ENCODE data around the gene CTNS. TPM values are rescaled to one million over a fixed set of nuclear protein-coding genes. Genes with fewer than 3 reads are reported as not detected.

The CTNS gene
- total RNA-seq, 1 experiment from 2014 or later, result 20.4 TPM

DNA sequence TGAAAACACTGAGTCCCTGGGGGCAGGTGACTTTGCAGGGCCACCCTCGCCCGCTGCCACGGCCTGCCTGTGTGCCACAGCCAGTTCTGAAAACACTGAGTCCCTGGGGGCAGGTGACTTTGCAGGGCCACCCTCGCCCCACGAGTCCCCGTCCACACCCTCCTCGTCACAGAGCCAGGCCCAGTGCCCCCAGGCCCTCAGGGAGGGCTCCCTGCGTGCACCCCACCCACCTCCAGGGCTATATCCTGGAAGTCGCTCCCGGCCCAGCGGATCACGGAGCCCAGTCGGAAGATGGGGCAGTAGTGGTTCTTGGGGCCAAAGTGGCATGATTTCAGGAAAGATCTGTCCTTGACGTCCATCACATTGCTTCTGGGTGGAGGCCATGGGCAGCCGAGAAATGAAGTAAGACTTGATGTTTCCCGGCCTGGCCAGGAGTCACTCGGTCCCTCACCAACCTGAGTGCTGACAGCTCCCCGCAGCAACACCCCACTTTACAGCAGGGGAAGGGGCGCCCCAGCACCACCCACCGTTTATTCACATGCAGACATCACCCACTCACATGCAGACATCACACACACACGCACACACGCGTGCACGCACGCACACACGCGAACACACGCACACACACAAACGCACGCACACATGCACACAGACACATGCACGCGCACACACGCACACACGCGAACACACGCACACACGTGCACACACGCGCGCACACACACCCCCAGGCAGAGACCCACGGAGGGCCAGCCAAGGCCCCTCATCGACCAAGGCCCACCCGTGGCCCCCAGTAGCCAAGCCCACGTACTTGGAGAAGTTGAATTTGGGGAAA is 52.9 kb downstream of the CTNS start:
- POLR2A ChIA-PET, result no interaction called here
- Histone ChIP-seq H3K27me3 (ENCODE audit: control insufficient read depth, insufficient read depth, low read length) (no peaks in the 10 kb centered on the region), H3K9me3 (ENCODE audit: control insufficient read depth, insufficient read depth, low read depth, low read length) (no peaks in the 10 kb centered on the region), H3K27ac (ENCODE audit: low read length) (no peak overlapping the region), H3K4me3 (ENCODE audit: low read depth in 2 of 2, low read length in 2 of 2) (no peak overlapping the region), H3K36me3 (ENCODE audit: control insufficient read depth, insufficient read depth, low read length) (no peaks in the 10 kb centered on the region), H3K4me1 (ENCODE audit: control insufficient read depth, insufficient read depth, low read length) (peaks cover under 1% of the 10 kb centered on the region; the same call in 1 of the 2 replicates)
- intact Hi-C loops (cut with micrococcal nuclease; ENCODE audit: unreplicated experiment) (no loop called here), in situ Hi-C loops (cut with HindIII; ENCODE audit: low pct_unique_long_range_greater_than_20kb, low sequenced_read_pairs) (no loop called here)
- DNase-seq (ENCODE audit: low read depth, low spot score), result no peak
- CTCF ChIA-PET, result no interaction called here
- no peak for ATAC-seq
- no TSS peak for BruUV-seq (replicated peaks)
- no peak for TF ChIP-seq POLR2AphosphoS5 (IDR thresholded peaks at IDR 0.05; ENCODE audit: low read depth, low read length)
- TF ChIP-seq, protein P1, sequence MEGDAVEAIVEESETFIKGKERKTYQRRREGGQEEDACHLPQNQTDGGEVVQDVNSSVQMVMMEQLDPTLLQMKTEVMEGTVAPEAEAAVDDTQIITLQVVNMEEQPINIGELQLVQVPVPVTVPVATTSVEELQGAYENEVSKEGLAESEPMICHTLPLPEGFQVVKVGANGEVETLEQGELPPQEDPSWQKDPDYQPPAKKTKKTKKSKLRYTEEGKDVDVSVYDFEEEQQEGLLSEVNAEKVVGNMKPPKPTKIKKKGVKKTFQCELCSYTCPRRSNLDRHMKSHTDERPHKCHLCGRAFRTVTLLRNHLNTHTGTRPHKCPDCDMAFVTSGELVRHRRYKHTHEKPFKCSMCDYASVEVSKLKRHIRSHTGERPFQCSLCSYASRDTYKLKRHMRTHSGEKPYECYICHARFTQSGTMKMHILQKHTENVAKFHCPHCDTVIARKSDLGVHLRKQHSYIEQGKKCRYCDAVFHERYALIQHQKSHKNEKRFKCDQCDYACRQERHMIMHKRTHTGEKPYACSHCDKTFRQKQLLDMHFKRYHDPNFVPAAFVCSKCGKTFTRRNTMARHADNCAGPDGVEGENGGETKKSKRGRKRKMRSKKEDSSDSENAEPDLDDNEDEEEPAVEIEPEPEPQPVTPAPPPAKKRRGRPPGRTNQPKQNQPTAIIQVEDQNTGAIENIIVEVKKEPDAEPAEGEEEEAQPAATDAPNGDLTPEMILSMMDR (IDR thresholded peaks at IDR 0.05), result no peak
- TF ChIP-seq TCF7L2 (IDR thresholded peaks at IDR 0.05; ENCODE audit: low read depth, low read length), result no peak
- TF ChIP-seq SIN3A (IDR thresholded peaks at IDR 0.05; ENCODE audit: borderline replicate concordance, insufficient read depth, low read depth, low read length), result no peak
- TF ChIP-seq, protein P2, sequence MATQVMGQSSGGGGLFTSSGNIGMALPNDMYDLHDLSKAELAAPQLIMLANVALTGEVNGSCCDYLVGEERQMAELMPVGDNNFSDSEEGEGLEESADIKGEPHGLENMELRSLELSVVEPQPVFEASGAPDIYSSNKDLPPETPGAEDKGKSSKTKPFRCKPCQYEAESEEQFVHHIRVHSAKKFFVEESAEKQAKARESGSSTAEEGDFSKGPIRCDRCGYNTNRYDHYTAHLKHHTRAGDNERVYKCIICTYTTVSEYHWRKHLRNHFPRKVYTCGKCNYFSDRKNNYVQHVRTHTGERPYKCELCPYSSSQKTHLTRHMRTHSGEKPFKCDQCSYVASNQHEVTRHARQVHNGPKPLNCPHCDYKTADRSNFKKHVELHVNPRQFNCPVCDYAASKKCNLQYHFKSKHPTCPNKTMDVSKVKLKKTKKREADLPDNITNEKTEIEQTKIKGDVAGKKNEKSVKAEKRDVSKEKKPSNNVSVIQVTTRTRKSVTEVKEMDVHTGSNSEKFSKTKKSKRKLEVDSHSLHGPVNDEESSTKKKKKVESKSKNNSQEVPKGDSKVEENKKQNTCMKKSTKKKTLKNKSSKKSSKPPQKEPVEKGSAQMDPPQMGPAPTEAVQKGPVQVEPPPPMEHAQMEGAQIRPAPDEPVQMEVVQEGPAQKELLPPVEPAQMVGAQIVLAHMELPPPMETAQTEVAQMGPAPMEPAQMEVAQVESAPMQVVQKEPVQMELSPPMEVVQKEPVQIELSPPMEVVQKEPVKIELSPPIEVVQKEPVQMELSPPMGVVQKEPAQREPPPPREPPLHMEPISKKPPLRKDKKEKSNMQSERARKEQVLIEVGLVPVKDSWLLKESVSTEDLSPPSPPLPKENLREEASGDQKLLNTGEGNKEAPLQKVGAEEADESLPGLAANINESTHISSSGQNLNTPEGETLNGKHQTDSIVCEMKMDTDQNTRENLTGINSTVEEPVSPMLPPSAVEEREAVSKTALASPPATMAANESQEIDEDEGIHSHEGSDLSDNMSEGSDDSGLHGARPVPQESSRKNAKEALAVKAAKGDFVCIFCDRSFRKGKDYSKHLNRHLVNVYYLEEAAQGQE (IDR thresholded peaks at IDR 0.05; ENCODE audit: insufficient read depth in 1 of 2, low read depth in 2 of 2, low read length in 1 of 2), result no peak

DNA sequence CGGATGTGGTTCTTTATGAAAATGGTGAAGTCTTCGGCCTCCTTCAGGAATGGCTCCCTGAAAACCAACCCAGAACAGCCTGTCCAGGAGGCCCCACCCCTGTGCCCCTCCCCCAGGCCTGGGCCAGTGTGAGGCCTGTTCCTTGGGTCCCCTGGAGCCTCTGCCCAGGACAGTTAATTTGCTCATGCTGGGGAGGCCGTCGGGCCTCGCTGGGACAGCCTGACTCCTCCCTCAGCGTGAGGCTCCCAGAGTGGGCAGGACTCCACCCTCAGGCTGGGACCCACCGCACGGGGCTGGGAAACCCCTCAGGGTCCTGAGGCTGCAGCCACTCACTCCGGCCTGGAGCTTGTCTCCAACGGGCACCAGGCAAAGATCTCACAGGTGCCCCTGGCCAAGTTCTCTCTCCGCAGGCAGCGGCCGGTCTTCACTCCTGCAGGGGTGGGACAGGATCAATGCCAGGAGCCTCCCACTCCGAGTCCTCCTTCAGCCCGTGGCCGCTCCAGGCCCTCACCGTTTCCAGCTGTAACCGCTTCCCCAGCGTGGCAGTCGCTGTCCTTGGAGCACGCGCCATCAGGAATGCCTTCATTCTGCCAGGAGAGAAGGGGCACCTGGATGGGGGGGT is 53.6 kb downstream of the CTNS start:
- Histone ChIP-seq H3K4me3 (ENCODE audit: low read depth in 2 of 2, low read length in 2 of 2) (no peak overlapping the region), H3K27me3 (ENCODE audit: control insufficient read depth, insufficient read depth, low read length) (no peaks in the 10 kb centered on the region), H3K36me3 (ENCODE audit: control insufficient read depth, insufficient read depth, low read length) (no peaks in the 10 kb centered on the region), H3K4me1 (ENCODE audit: control insufficient read depth, insufficient read depth, low read length) (peaks cover 4% of the 10 kb centered on the region), H3K27ac (ENCODE audit: low read length) (no peak overlapping the region), H3K9me3 (ENCODE audit: control insufficient read depth, insufficient read depth, low read depth, low read length) (no peaks in the 10 kb centered on the region)
- TF ChIP-seq TCF7L2 (IDR thresholded peaks at IDR 0.05; ENCODE audit: low read depth, low read length), result no peak
- no peak for TF ChIP-seq SIN3A (IDR thresholded peaks at IDR 0.05; ENCODE audit: borderline replicate concordance, insufficient read depth, low read depth, low read length)
- TF ChIP-seq, protein P2 (IDR thresholded peaks at IDR 0.05; ENCODE audit: insufficient read depth in 1 of 2, low read depth in 2 of 2, low read length in 1 of 2), result no peak
- TF ChIP-seq, protein P1 (IDR thresholded peaks at IDR 0.05), result no peak
- no peak for TF ChIP-seq POLR2AphosphoS5 (IDR thresholded peaks at IDR 0.05; ENCODE audit: low read depth, low read length)
- CTCF ChIA-PET, result no interaction called here
- no TSS peak for BruUV-seq (replicated peaks)
- POLR2A ChIA-PET, result no interaction called here
- ATAC-seq (no peak), DNase-seq (ENCODE audit: low read depth, low spot score) (no peak)
- intact Hi-C loops (cut with micrococcal nuclease; ENCODE audit: unreplicated experiment) (no loop called here), in situ Hi-C loops (cut with HindIII; ENCODE audit: low pct_unique_long_range_greater_than_20kb, low sequenced_read_pairs) (no loop called here)

All from Panc1 (cell line).